ENCODE data around the gene GIPC1. TPM values are rescaled to one million over a fixed set of nuclear protein-coding genes. Genes with fewer than 3 reads are reported as not detected.
A peak's percentile ranks its signal among the peaks of the same experiment; 100 is the strongest.

The GIPC1 gene
- total RNA-seq, 2 experiments from 2014 or later, result 31.7 to 32.4 TPM

DNA sequence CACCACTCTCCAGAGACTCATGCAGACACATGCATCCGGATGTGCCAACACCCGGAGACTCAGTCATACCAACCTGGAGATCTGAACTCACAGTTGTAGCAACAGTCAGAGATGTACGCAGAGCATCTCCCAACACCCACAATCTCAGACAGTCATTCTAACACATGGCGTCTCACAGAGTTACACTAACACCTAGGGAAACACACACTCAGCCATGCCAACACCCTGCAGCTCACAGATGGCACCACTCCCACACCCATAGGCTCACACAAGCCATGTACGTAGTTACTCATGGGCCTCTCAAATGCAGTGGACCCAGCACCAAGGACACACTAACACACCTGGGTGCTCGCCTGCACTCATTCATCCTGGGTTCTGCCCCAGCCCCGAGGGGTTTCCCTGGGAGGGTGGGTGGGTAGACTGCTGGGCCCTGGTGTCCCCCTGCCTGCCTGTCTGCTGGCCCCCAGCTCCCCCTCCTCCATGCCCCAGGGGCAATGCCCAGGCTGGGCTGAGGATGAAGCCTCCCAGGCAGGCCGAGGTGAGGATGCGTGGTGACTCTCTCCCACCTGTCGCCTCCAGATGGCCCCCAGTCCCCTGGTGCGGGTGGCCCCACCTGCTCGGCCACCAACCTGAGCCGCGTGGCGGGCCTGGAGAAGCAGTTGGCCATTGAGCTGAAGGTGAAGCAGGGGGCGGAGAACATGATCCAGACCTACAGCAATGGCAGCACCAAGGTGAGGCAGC, 52.9 kb downstream of the GIPC1 start:
- Mint-ChIP-seq H3K27me3 (no peaks in the 10 kb centered on the region), H3K4me3 (peak overlapping the region; percentile 25), H3K4me1 (peaks cover 29% of the 10 kb centered on the region), H3K27ac (no peak overlapping the region), H3K9me3 (no peaks in the 10 kb centered on the region), H3K36me3 (peaks cover 45% of the 10 kb centered on the region)
- DNase-seq (no peak), ATAC-seq (ENCODE audit: low read depth) (no peak)
- POLR2A ChIA-PET, result no interaction called here

DNA sequence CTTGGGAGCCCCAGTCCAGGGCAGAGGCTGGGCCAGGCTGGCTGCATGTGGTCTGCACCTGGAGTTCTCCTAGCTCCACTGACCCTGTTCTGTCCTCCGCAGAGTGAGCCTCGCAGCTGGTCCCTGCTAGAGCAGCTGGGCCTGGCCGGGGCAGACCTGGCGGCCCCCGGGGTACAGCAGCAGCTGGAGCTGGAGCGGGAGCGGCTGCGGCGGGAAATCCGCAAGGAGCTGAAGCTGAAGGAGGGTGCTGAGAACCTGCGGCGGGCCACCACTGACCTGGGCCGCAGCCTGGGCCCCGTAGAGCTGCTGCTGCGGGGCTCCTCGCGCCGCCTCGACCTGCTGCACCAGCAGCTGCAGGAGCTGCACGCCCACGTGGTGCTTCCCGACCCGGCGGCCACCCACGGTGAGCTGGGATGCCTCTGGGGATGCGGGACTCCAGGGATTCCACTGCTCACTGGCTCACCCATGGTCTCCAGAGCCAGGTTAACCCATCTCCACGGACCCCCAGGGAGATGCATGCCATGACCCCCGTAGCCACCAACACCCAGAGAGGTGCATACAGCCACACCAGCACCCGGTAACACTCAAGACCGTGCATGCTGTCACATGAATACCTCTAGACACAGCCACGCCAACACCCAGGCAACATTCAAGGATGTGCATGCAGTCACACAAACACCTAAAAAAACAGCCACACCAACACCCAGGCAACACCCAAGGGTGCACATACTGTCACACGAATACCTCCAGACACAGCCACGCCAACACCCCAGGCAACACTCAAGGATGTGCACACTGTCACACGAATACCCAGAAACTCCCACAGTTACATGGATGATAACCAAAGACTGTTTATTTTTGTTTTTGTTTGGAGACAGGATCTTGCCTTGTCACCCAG, 54.6 kb downstream of the GIPC1 start:
- POLR2A ChIA-PET, result interaction anchor here (0.9 kb wide), 1 partner anchor 60 kb away, joined by 3 read pairs; the partner anchor contains the start of gene ADGRE5

DNA sequence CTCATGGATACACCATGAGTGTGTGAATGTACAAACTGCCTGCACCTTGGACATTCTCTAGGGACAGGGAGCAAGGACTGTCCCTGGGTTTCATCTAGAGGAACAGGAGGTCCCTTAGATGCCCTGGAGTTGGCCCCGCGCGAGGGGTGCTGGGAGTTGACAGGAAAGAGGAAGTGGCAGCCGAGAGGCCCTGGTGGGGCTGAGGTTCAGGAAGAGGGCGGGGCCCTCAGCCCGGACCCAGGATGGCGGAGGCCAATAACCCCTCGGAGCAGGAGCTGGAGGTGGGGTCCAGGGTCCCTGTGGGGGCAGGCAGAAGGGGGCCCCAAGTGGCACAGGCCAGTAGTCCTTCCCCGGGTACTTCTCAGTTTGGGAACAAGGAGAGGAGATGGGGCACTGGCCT, 55.9 kb downstream of the GIPC1 start:
- peak overlapping the region; percentile 89 for H3K27ac Mint-ChIP-seq
- POLR2A ChIA-PET, result interaction anchor here (0.9 to 1.5 kb wide), 3 partner anchors 26 to 78 kb away, joined by 3 read pairs; partner anchors contain the start of genes ADGRE5 and DNAJB1
- peaks cover 37% of the 10 kb centered on the region for H3K4me1 Mint-ChIP-seq
- no peaks in the 10 kb centered on the region for H3K9me3 Mint-ChIP-seq
- peaks cover 34% of the 10 kb centered on the region for H3K36me3 Mint-ChIP-seq
- no peaks in the 10 kb centered on the region for H3K27me3 Mint-ChIP-seq
- DNase-seq (peak; percentile 86), ATAC-seq (ENCODE audit: low read depth) (peak; percentile 99)
- H3K4me3 Mint-ChIP-seq, result peak overlapping the region; percentile 96

More for the DNA sequence above, 54.6 kb downstream of the GIPC1 start:
- H3K9me3 Mint-ChIP-seq, result no peaks in the 10 kb centered on the region
- peaks cover 38% of the 10 kb centered on the region for H3K36me3 Mint-ChIP-seq
- peak overlapping the region; percentile 65 for H3K27ac Mint-ChIP-seq
- peaks cover 34% of the 10 kb centered on the region for H3K4me1 Mint-ChIP-seq
- H3K4me3 Mint-ChIP-seq, result peak overlapping the region; percentile 96
- H3K27me3 Mint-ChIP-seq, result no peaks in the 10 kb centered on the region
- no peak for DNase-seq
- no peak for ATAC-seq (ENCODE audit: low read depth)

DNA sequence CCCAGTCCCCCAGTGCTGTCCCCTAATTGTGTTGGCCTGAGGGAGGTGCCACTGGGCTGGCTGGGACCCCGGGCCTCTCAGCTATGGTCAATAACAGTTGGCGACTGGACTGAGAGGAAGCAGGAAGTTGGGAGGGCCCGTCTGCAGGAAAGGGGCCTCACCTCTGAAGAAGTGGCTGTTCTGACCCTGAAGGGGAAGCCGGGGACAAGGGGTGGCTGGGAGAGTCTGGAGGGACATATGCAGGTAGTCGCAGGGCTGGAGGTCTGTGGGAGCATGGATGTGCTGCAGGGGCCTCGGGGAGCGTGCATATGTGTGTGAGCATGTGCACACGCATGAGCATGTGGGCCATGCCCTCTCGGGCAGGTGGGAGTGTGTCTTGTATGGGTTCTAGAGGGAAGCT, 56.9 kb downstream of the GIPC1 start:
- DNase-seq (no peak), ATAC-seq (ENCODE audit: low read depth) (no peak)
- Mint-ChIP-seq H3K4me3 (peak overlapping the region; percentile 96), H3K27me3 (no peaks in the 10 kb centered on the region), H3K27ac (peak overlapping the region; percentile 88), H3K4me1 (peaks cover 43% of the 10 kb centered on the region), H3K36me3 (peaks cover 32% of the 10 kb centered on the region), H3K9me3 (no peaks in the 10 kb centered on the region)
- POLR2A ChIA-PET, result interaction anchor here (0.7 to 2.3 kb wide), 7 partner anchors 21 to 444 kb away, joined by 3 to 8 read pairs (median 3); partner anchors contain the start of gene DNAJB1

DNA sequence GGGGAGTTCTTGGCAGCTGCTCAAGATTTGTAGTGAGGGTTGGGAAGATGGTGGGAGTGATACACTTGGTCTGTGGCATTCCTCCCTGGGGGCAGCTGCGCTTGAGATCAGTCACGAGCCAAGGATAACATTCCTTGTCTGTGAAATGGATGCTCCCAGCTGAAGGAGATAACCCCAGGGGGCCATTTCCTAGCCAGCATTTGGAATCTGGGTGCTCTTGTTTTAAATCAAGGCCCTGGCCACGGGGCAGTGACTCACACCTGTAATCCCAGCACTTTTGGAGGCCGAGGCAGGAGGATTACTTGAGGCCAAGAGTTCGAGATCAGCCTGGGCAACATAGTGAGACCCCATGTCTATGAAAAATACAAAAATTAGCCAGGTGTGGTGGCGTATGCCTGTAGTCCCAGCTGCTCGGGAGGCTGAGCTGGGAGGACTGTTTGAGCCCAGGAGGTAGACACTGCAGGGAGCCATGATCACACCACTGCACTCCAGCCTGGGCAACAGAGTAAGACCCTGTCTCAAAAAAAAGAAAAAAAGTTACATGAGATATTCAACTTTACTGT, 58.3 kb downstream of the GIPC1 start:
- Mint-ChIP-seq H3K36me3 (peaks cover 21% of the 10 kb centered on the region), H3K27me3 (no peaks in the 10 kb centered on the region), H3K4me3 (no peak overlapping the region), H3K9me3 (no peaks in the 10 kb centered on the region), H3K27ac (peak overlapping the region; percentile 54), H3K4me1 (peaks cover 42% of the 10 kb centered on the region)
- POLR2A ChIA-PET, result interaction anchor here (0.6 to 2.3 kb wide), 5 partner anchors 9 to 321 kb away, joined by 3 to 8 read pairs (median 5); no protein-coding TSS in a partner anchor
- ATAC-seq (ENCODE audit: low read depth) (no peak), DNase-seq (no peak)

DNA sequence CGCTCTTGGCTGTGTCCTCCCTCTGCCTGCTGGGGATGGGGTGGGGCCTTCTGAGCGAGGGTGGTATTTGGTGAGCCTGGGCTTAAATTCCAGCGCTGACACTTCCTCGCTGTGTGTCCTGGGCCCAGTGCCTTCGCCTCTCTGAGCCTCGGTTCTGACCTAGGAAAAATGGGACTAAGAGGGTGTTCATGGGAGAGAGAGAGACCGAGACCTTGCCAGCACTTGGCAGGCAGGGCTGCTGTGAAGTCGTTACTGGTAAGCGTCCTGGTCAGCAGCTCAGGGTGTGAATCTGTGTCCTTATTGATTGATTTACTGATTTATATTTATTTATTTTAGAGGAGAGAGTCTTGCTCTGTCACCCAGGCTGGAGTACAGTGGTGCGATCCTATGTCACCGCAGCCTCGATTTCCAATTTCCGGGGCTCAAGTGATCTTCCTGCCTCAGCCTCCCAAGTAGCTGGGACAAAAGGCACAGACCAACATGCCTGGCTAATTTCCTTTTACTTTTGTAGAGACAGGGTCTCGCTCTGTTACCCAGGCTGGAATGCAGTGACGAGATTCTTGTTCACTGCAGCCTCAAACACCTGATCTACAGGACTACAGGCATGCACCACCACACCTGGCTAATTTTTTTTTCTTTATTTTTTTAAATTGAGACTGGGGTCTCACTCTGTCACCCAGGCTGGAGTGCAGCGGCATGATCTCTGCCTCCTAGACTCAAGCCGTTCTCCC, 60.4 kb downstream of the GIPC1 start:
- H3K27me3 Mint-ChIP-seq, result peaks cover 13% of the 10 kb centered on the region
- peaks cover 14% of the 10 kb centered on the region for H3K36me3 Mint-ChIP-seq
- peaks cover 49% of the 10 kb centered on the region for H3K4me1 Mint-ChIP-seq
- POLR2A ChIA-PET, result no interaction called here
- H3K27ac Mint-ChIP-seq, result peak overlapping the region; percentile 83
- H3K9me3 Mint-ChIP-seq, result no peaks in the 10 kb centered on the region
- DNase-seq (no peak), ATAC-seq (ENCODE audit: low read depth) (no peak)
- H3K4me3 Mint-ChIP-seq, result peak overlapping the region; percentile 80

DNA sequence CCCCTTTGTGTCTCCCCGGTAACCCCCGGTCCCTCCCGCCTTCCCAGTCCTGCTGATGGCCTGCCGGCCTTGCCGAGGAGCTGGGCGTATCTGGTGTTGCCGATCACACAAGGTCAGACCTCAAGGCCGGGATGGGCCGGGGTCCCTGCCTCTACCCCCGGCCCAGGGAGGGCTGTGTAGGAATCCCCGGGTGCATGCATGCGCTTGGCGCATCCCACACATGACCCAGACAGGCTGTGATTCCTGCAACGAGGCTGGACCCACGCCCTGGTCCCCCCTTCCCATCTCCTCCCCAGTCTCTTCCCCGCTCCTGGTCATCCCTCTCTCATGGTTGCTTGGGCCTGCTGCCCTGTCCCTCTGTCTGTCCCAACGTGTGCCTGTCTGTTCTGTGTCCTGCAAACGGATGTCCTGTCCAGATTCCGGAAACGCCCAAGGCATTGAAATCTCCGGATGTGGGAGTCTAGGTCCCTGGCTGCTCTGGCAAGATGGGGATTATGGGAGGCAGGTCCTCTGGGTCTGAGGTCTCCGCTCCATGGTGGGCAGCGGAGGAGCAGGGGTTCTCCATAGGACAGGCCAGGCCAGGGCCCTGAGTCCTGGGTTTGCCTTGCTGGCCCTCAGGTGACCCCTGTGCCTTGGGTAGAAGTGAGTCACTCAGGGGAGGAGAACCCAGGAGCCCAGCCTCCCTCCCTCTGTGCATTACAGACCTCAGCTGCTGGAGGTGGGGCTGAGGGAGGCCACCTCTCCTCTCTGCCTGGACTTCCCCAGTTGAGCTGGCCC, 61.2 kb downstream of the GIPC1 start:
- DNase-seq, result peak; percentile 39
- Mint-ChIP-seq H3K9me3 (no peaks in the 10 kb centered on the region), H3K27ac (peak overlapping the region; percentile 83), H3K4me1 (peaks cover 46% of the 10 kb centered on the region), H3K27me3 (peaks cover 13% of the 10 kb centered on the region), H3K36me3 (peaks cover 9% of the 10 kb centered on the region), H3K4me3 (peak overlapping the region; percentile 80)
- POLR2A ChIA-PET, result no interaction called here
- ATAC-seq (ENCODE audit: low read depth), result peak; percentile 37

DNA sequence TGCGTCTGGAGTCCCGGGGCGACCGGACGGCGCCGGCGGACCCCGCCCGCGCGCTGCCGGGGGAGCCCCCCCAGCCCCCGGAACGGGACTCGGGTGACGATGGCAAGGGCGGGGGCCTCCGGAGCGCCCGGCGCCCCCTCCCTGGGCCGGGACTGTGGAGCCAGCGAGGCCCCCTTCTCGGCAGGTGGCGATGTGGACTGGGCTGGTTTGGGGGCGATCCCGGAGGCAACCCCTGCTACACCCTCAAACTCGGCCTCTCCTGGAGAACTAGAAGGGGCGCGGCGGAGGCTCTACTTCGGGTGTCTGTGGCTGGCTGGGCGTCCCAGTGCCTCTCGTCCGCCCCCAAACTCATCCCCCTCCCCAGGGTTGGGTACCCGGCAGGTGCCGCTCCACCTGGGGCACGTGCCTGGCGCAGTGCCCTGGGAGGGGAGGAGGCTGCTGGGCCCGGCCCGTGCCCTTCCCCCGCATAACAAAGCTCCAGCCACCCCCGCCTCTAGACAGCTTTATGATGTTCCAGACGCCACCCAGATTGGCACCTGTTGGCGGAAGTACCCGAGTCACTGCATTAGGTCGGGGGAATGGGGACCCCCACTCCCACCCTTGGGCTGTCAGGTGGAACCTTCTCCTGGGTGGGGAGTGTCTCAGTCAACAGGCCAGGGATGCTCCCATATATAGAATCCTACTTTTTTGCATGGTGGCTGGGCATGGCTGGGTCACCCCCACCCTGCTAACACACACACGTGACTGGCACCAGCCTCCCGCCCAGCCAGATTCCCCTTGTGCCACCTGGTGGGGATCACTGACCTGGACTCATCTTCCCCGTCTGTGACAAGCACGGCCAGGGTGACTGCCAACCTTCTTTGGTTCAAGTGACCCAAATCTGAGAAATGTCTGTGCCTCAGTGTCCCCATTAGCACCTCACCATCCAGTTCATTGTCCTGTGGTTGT, 62.1 kb downstream of the GIPC1 start:
- ATAC-seq (ENCODE audit: low read depth) (peak; percentile 27), DNase-seq (peak; percentile 61)
- Mint-ChIP-seq H3K27me3 (peaks cover 13% of the 10 kb centered on the region), H3K9me3 (no peaks in the 10 kb centered on the region), H3K4me1 (peaks cover 39% of the 10 kb centered on the region), H3K4me3 (peak overlapping the region; percentile 80), H3K36me3 (peaks cover 7% of the 10 kb centered on the region), H3K27ac (peak overlapping the region; percentile 75)
- POLR2A ChIA-PET, result interaction anchor here (1.0 kb wide), 2 partner anchors 14 to 85 kb away, joined by 3 to 4 read pairs; partner anchors contain the start of gene DNAJB1

DNA sequence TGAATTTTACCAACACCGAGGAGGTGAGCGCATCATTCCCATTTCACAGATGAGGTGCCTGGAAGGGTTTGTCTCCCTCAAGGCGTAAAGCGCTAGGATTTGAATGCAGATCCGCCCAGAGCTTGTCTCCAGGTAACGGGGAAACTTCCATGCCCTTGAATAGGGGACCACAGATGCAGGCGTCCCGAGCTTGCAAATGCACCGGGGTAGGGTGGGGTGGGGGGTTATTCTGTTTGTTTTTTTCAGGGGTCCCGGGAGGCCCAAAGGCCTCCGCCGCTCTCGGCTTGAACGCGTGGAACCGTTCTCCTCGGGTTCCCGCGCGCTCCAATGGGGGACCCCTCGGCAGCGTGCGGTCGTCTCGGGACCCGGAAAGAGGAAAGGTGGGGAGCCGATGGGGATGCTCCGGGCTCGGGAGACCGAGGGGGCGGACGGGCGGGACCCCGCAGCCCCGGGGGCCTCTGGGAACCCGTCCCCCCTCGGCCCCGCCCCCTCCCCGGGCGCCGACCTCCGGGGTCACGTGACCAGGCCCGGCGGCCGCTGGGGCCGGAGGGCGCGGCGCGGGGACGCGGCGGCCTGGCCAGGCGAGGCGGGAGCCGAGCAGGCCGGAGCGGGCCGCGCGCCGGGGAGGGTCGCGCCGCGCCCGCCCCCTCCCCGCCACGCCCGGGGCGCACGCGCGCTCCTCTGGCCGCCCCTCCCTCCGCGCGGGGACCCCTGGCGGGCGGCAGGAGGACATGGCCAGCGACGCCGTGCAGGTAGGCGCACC, 63.0 kb downstream of the GIPC1 start, which contains the start of gene PKN1:
Gene PKN1, plus strand, starts transcription at position 516 of the 763 bp plus-strand sequence. Its CDS starts 216 bp downstream, at position 732.
- Mint-ChIP-seq H3K36me3 (peaks cover 6% of the 10 kb centered on the region), H3K4me3 (peak within 1 kb of the TSS; percentile 82), H3K9me3 (no peaks in the 10 kb centered on the region), H3K27me3 (peaks cover 13% of the 10 kb centered on the region), H3K4me1 (peaks cover 31% of the 10 kb centered on the region), H3K27ac (peak within 1 kb of the TSS; percentile 83)
- DNase-seq (peak; percentile 80), ATAC-seq (ENCODE audit: low read depth) (peak; percentile 35)
- POLR2A ChIA-PET, result interaction anchor here (0.8 to 1.3 kb wide), 4 partner anchors 13 to 89 kb away, joined by 3 to 6 read pairs (median 4); partner anchors contain the start of gene DDX39A

DNA sequence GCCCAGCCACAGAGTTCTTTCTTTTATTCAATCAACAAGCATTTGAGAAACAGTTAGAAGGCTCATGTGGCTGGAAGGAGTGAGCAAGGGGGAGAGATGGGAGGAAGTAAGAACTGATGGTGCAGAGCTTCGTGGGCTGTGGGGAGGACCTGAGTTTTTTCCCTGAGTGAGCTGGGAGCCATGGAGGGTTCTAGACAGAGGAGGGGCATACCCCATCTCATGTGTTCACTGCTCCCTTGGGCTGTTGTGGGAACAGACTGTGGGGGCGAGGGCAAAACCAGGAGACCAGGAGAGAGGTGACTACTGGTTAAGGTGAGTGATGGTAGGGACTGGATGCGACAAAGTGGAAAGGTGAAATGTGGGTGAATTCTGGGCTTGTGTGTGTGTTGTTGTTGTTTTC, 65.2 kb downstream of the GIPC1 start:
- no peak overlapping the region for H3K27ac Mint-ChIP-seq
- ATAC-seq (ENCODE audit: low read depth) (no peak), DNase-seq (no peak)
- H3K4me3 Mint-ChIP-seq, result peak overlapping the region; percentile 39
- H3K9me3 Mint-ChIP-seq, result no peaks in the 10 kb centered on the region
- POLR2A ChIA-PET, result no interaction called here
- peaks cover 5% of the 10 kb centered on the region for H3K36me3 Mint-ChIP-seq
- peaks cover 16% of the 10 kb centered on the region for H3K27me3 Mint-ChIP-seq
- H3K4me1 Mint-ChIP-seq, result peaks cover 27% of the 10 kb centered on the region

Data from activated naive CD8-positive, alpha-beta T cell treated with anti-CD3 and anti-CD28 coated beads, Interleukin-2, amount 10 ng/mL, durations not matched to agents 7 days and 5 days (primary cell).